PC-3 (cell line): ENCODE measurements around the gene OR51T1. TPM values are rescaled to one million over a fixed set of nuclear protein-coding genes. Genes with fewer than 3 reads are reported as not detected.

Experiments used
- ATAC-seq: fragments of 200-7000 bp; cut with Tn5 transposase; 2 replicates; pipeline ENCODE4 v1.9.1; 2020; ENCODE audit warnings: mild to moderate bottlenecking, moderate library complexity
- Bru-seq: library from RNA; stranded (reverse); fragments of 400-500 nt; gene quantifications from one replicate; lab custom pipeline; 2021; lab: Mats Ljungman, UMichigan
- BruChase-seq, 2 experiments: library from RNA; stranded (reverse); fragments of 400-500 nt; gene quantifications; one replicate each; lab custom pipeline; 2021; lab: Mats Ljungman, UMichigan
- BruUV-seq: library from RNA; stranded (reverse); fragments of 400-500 nt; replicated peaks from 2 replicates; lab custom pipeline; 2021; lab: Mats Ljungman, UMichigan
- CTCF ChIA-PET: fragments of 300-600 bp; sonication (Branson Sonifier 250); formaldehyde crosslinking; loops from one replicate; lab custom pipeline; 2022; ENCODE audit warnings: antibody characterized with exemption; lab: Charles Lee
- POLR2A ChIA-PET: fragments of 300-600 bp; sonication (Branson Sonifier 250); formaldehyde crosslinking; loops from one replicate; lab custom pipeline; 2022; ENCODE audit warnings: antibody characterized with exemption; ENCODE audit not compliant: unreplicated experiment; lab: Charles Lee
- DNase-seq: peaks from one replicate; pipeline ENCODE4 v3.0.0-alpha.2; 2015
- H2AFZ ChIP-seq: fragments of 300-600 bp; sonication (generic); 2 replicates; pipeline ENCODE4 v1.6.0; 2016; ENCODE audit warnings: antibody characterized with exemption, low read length
- H3F3A ChIP-seq: fragments of 300-600 bp; sonication (generic); one replicate; pipeline ENCODE4 v1.6.0; 2017; ENCODE audit warnings: antibody characterized with exemption, low read length, control low read depth, mild to moderate bottlenecking; ENCODE audit not compliant: unreplicated experiment
- H3K27ac ChIP-seq: fragments of 300-600 bp; sonication (generic); 2 replicates; pipeline ENCODE4 v1.5.1; 2016; ENCODE audit warnings: mild to moderate bottlenecking, low read length
- H3K27me3 ChIP-seq: fragments of 300-600 bp; sonication (generic); 2 replicates; pipeline ENCODE4 v1.6.1; 2016; ENCODE audit warnings: low read length, mixed read lengths
- H3K36me3 ChIP-seq: fragments of 300-600 bp; sonication (generic); 2 replicates; pipeline ENCODE4 v1.6.1; 2016; ENCODE audit warnings: low read depth, mixed run types, low read length, mixed read lengths
- H3K4me1 ChIP-seq: fragments of 300-600 bp; sonication (generic); 2 replicates; pipeline ENCODE4 v1.5.1; 2016; ENCODE audit warnings: low read length; ENCODE audit not compliant: insufficient read depth
- H3K4me2 ChIP-seq: fragments of 300-600 bp; sonication (generic); 2 replicates; pipeline ENCODE4 v1.6.0; 2016; ENCODE audit warnings: low read length
- H3K4me3 ChIP-seq: fragments of 300-600 bp; sonication (generic); 2 replicates; pipeline ENCODE4 v1.5.1; 2016; ENCODE audit warnings: mild to moderate bottlenecking, low read length, mixed read lengths
- H3K79me2 ChIP-seq: fragments of 300-600 bp; sonication (generic); 2 replicates; pipeline ENCODE4 v1.6.1; 2017; ENCODE audit warnings: low read length, mixed read lengths
- H3K9ac ChIP-seq: fragments of 300-600 bp; sonication (generic); 2 replicates; pipeline ENCODE4 v1.6.0; 2016; ENCODE audit warnings: mild to moderate bottlenecking, low read length
- H3K9me2 ChIP-seq: fragments of 300-600 bp; sonication (generic); replicated peaks from 2 replicates; pipeline ENCODE4 v1.6.1; 2016; ENCODE audit warnings: mixed run types, low read length, mixed read lengths
- H3K9me3 ChIP-seq: fragments of 300-600 bp; sonication (generic); 2 replicates; pipeline ENCODE4 v1.6.1; 2016; ENCODE audit warnings: low read length, mixed read lengths
- H4K20me1 ChIP-seq: fragments of 300-600 bp; sonication (generic); 2 replicates; pipeline ENCODE4 v1.6.1; 2016; ENCODE audit warnings: low read length, mixed read lengths
- CTCF ChIP-seq: fragments of 300-600 bp; sonication (generic); conservative IDR thresholded peaks from 2 replicates; pipeline ENCODE4 v1.5.1; 2017; ENCODE audit warnings: antibody characterized with exemption, low read depth, mild to moderate bottlenecking, low read length
- EZH2 ChIP-seq: fragments of 300-600 bp; sonication (generic); IDR thresholded peaks from one replicate; pipeline ENCODE4 v1.6.1; 2017; ENCODE audit warnings: antibody characterized with exemption, mild to moderate bottlenecking, low read length; ENCODE audit not compliant: unreplicated experiment
- EZH2phosphoT487 ChIP-seq: fragments of 300-600 bp; sonication (generic); IDR thresholded peaks from 2 replicates; pipeline ENCODE4 v1.6.1; 2018; ENCODE audit warnings: mild to moderate bottlenecking, antibody characterized with exemption, low read length, borderline replicate concordance
- intact Hi-C: fragments of 100-400 bp; cut with micrococcal nuclease; formaldehyde crosslinking; loops from 2 replicates; pipeline ENCODE4 v1.9.0; 2023
- long read RNA-seq: library from polyadenylated mRNA; unstranded; transcript quantifications from one replicate; pipeline ENCODE4 v2.0.0, GENCODE V29; 2021; ENCODE audit not compliant: unreplicated experiment
- total RNA-seq: library from RNA; depleted of rRNA; stranded (reverse); fragments of >200 nt; gene quantifications from 2 replicates; pipeline ENCODE4 v1.2.3, GENCODE V29; 2014; rRNA removed

Gene OR51T1
- not detected in 2 replicates for total RNA-seq
- Bru-seq, nascent RNA: not detected
- not detected for BruChase-seq, experiment 1, labeled RNA remaining after a 6-hour chase
- not detected for BruChase-seq, experiment 2, labeled RNA remaining after a 2-hour chase
- long read RNA-seq: 0 reads

GRCh38 chr11:4881860-4882500, at the start of gene OR51T1:
TSS of gene OR51T1 (plus strand) at chr11:4881900. CDS start at chr11:4881900, 0 bp downstream.
- TF ChIP-seq CTCF (no peak), EZH2phosphoT487 (no peak)
- H3K79me2 ChIP-seq: no peaks in the 10 kb centered on the region
- CTCF ChIA-PET: no interaction called here
- H3K9me2 ChIP-seq: no peaks in the 10 kb centered on the region
- ATAC-seq (no peak), DNase-seq (no peak)
- no peaks in the 10 kb centered on the region for H3K36me3 ChIP-seq
- no peaks in the 10 kb centered on the region for H3K9me3 ChIP-seq
- H3K27ac ChIP-seq: no peak within 1 kb of the TSS
- no TSS peak for BruUV-seq
- H3K4me2 ChIP-seq: no peak within 1 kb of the TSS
- intact Hi-C loops: no loop called here
- H4K20me1 ChIP-seq: no peaks in the 10 kb centered on the region
- H3K27me3 ChIP-seq: no peaks in the 10 kb centered on the region
- H3K4me1 ChIP-seq: no peaks in the 10 kb centered on the region
- POLR2A ChIA-PET: no interaction called here
- H2AFZ ChIP-seq: no peak within 1 kb of the TSS
- no peaks in the 10 kb centered on the region for H3F3A ChIP-seq
- H3K9ac ChIP-seq: no peak within 1 kb of the TSS
- no peak within 1 kb of the TSS for H3K4me3 ChIP-seq

GRCh38 chr11:4839851-4840549, 41.7 kb upstream of the OR51T1 start:
- Histone ChIP-seq H3K36me3 (no peaks in the 10 kb centered on the region), H3K27me3 (no peaks in the 10 kb centered on the region), H3K79me2 (no peaks in the 10 kb centered on the region), H3K4me3 (no peak overlapping the region), H2AFZ (no peak overlapping the region), H3K4me1 (no peaks in the 10 kb centered on the region), H3K9me2 (no peaks in the 10 kb centered on the region), H3K27ac (no peak overlapping the region), H3K4me2 (no peak overlapping the region), H4K20me1 (no peaks in the 10 kb centered on the region), H3K9ac (no peak overlapping the region), H3K9me3 (no peaks in the 10 kb centered on the region), H3F3A (no peaks in the 10 kb centered on the region)
- intact Hi-C loops: no loop called here
- ChIA-PET POLR2A (no interaction called here), CTCF (no interaction called here)
- ATAC-seq: no peak
- DNase-seq: no peak
- no TSS peak for BruUV-seq
- TF ChIP-seq EZH2 (no peak), CTCF (no peak), EZH2phosphoT487 (no peak)

GRCh38 chr11:4848908-4849532, 32.7 kb upstream of the OR51T1 start, which contains the start of gene OR51S1:
TSS of gene OR51S1 (minus strand) at chr11:4849208. CDS start at chr11:4849208, 0 bp downstream.
- CTCF ChIA-PET: no interaction called here
- Histone ChIP-seq H3F3A (no peaks in the 10 kb centered on the region), H3K27me3 (no peaks in the 10 kb centered on the region), H3K4me3 (no peak within 1 kb of the TSS), H3K27ac (no peak within 1 kb of the TSS), H3K79me2 (no peaks in the 10 kb centered on the region), H3K9ac (no peak within 1 kb of the TSS), H2AFZ (no peak within 1 kb of the TSS), H3K9me2 (no peaks in the 10 kb centered on the region), H3K4me1 (no peaks in the 10 kb centered on the region), H3K9me3 (no peaks in the 10 kb centered on the region), H3K4me2 (no peak within 1 kb of the TSS), H3K36me3 (no peaks in the 10 kb centered on the region), H4K20me1 (no peaks in the 10 kb centered on the region)
- intact Hi-C loops: no loop called here
- DNase-seq: no peak
- ATAC-seq: no peak
- POLR2A ChIA-PET: no interaction called here
- no TSS peak for BruUV-seq
- TF ChIP-seq EZH2: no peak
- no peak for TF ChIP-seq CTCF
- no peak for TF ChIP-seq EZH2phosphoT487
